Stimulated activated naive CD4-positive, alpha-beta T cell treated with Interleukin-2 at 50 U/mL for 16 hours (primary cell): Measurements from ENCODE around the gene CYGB.
"Not testable (repeated sequence)": the region's sequence is repeated elsewhere in the genome, so short reads cannot be mapped to it uniquely, and the experiment has no call there.

Source experiments
- DNase-seq: peaks from one replicate; lab custom pipeline; 2025; lab: John Stamatoyannopoulos, UW

CYGB gene

DNA sequence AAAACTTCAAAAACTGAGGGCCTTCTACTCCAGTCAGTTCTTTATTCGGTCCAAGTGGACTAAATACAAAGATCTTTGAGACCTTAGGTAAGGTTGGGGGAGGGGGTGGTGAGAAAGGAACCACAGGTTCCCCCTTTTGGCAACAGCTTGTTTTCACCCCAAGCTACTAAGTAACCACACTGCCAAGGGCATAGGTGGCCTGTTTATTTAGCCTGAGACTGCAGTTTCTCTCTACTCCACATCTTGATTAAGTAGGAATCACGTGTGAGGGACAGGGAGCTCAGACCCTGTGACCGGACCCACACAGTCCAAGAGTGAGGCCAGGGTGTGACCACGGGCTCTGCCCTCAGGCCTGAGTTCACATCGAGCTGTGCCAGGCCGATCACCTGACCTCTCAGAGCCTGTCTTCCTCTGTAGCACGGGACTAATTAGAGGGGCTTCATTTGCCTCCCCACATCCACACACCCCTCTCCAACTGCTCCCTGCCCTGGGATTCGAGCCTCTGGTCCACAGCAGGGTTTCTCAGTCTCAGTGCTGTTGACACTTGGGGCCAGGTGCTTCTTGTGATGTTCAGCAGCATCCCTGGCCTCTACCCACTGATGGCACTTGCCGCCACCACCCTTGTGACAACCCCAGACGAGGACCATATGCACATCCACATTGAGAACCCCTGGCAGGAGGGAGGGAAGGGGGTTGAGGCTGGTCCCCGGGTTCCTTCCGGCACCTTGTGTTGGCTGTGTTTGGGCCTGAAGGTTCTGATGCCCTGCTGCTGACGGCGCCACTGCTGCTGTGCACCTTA is 30.3 kb upstream of the CYGB start:
- DNase-seq: no peak

DNA sequence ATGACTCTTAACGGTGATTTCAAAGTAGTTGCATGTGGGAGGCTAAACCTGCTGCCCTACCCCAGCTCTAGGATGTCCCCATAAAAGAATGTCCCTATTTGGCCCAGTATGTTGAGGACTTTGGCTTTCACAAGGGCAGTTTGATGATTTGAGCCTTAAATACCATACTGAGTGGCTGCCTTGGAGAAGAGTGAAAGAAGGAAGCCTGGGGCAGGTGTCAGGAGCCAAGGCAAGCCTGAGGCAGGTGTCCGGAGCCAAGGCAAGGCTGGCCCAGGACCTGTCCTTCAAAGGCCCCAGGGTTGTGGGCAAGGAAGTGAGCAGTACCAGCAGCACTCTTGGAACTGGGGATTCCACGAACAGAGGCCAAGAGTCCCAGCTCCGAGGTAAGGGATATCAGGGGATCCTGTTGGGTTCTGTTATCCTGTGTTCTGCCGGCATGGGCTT is 29.5 kb upstream of the CYGB start:
- no peak for DNase-seq

DNA sequence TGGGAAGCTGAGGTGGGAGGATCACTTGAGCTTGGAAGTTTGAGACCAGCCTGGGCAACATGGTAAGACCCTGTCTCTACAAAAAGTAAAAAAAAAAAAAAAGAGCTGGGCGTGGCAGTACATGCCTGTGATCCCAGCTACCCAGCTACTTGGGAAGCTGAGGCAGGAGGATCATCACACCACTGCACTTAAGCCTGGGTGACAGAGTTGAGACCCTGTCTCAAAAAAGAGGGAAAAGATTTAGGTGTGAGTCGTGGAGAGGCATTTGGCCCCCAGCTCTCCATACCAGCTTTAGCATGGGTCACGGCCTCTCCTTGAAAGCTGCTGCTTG is 29.1 kb upstream of the CYGB start:
- no peak for DNase-seq

DNA sequence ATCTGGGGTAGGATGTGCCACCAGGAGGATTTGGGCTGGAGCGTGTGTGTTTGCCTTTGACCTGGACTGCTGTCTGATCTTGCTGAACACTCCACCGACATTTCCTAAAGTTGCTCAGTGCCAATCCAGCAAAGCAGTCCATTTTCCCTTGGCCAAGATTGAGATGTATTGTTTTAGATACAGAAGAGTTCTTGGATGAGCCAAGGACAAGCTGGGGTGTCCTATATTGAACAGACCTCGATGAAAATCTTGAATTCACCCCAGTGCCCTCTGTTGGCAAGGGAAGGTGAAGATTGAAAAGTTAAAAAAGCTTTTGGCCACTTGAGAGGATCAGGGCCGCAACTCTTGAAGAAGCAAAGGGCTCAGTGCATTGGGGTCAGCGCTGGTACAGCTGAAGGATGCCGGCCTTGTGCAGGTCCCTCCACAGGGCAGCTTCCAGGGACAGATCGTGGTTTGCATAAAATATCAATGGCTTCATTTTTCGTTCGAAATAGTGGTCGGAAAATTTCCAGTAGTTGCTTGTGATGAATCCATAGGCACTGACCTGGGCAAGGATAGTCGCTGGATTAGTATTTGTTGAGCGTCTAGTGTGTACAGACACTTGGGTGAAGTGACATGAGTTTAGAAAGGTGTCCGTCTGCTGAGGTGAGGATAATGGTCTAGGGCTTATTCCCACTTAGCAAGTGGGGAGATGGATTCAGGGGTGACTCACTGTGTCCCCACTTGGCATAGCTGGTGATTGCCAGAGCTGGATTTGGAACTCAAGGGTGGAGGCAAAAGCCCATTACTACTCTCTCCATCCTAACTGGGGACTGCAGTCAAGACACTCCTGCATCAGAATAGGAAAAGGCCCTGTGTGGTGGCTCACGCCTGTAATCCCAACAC is 28.5 kb upstream of the CYGB start:
- no peak for DNase-seq

DNA sequence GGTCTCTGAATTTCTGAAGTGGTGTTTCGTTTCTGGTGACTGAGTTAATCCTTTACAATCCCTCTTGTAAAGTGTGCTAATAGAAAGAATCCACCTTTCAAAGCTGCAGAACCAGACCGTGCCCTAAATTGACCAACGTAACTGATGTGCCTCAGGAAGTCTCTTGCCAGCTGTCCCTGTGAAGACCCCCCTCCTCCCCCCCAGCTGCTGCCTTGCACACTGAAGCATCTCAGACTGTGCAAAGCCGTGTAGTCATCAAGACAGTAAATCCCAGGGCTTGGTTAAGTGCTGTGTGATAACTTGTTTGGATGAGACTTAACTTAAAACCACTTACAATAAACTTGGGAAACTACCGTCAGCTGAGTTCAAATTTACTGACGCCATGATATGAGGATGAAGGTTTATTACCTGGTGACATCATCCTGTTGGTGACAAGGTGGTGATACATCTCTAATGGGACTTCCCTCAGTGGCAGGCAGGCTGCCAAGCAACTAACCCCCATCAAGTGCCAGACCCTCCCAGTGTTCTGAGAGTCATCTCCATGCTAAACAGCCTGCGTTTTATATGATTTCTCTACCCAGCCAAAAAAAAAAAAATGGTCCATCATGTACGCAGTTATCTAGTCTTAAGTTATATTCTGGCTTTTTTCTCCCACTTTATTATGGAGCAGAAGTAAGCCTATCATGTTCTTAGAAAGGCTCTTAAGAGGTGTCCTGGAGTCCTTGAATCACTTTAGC is 27.6 kb upstream of the CYGB start:
- peak; percentile 21 for DNase-seq

DNA sequence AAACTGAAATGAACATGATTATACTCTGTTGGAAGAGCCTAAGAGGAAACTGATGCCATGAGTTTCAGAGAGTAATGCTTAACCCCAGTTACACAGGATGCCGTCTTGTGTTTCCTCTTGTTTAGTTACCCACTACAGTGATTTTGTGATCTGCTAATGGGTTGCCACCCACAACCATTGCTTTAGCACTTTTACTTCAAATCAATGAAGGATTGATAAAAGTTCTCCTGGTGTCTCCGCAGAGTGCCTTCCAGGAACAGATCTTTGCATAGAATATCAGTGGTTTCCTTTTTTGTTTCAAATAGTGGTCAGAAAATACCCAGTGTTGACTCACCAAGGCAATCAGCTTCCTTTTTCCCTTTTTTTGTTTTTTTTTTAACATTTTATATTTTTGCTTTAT is 25.9 kb upstream of the CYGB start:
- not testable (repeated sequence) for DNase-seq

DNA sequence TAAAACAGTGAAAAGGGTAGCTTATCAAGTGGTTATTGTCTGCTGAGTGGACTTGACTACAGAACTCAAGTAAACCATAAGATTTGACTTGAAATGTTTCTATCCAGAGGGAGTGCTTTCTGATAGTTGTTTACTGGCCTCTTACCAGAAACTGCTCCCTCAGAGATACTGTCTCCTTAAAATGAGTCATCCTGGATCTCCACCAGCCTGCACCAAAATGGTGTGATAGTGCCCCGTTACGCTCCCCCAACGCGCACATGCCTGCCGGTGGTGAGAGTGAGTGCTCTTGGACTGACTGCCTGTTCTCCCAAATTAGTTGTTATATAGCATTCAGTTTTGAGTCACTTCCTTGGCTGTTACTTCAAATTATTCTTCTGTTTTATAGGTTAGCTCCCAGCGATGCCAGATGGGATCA is 25.2 kb upstream of the CYGB start:
- DNase-seq: no peak

DNA sequence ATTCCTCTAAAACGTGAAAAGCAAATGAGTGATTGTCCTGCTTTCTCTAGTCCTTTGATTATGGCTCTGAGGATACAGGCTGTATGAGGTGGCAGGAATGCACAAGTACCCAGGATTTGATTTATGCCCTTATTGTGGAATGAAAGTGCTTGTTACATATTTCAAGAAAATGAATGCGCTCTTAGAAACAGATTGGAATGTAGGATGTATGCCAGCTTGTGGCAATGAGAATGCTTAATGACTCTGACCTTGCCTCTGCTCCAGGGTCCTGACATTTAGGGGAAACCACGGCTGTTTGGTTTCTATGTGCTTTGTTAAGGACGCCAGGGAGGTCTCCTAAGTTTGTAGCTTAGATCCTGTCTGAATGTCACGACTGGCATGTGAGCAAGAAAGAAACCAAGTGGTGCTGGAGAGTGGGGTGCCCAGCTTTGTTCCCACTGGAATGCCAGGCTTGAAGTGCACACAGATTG is 24.3 kb upstream of the CYGB start:
- no peak for DNase-seq

DNA sequence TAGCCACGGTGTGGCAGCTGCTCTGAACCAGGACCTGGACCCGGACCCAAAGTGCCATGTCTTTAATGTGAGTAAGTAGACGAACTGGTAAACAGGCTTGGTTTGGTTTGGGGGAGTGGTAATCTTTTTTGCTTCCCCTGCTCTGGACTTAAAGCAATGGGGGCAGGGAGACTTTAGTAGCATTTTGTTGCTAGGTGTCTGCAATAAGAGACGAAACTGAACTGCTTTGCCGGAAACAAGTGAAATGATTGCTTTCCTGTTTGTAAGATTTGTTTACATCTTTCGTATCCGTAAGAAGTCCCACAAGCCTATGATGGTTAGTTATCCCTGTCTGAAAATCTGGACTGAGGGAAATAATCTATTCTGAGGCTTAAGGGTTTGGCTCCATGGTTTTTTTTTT is 23.8 kb upstream of the CYGB start:
- DNase-seq: no peak

DNA sequence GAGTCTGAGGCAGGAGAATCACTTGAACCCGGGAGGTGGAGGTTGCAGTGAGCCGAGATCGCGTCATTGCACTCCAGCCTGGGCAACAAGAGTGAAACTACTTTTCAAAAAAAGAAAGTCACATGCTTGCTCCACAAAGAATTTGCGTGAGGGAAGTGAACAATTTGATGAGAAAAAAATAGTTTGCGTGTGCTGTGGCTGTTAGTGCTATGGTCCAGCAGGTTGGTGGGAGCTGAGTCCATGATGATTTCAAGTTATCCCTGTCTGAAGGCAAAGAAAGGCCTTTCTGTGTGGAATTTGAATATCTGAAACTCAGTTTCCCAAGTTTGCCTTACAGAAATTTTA is 23.3 kb upstream of the CYGB start:
- no peak for DNase-seq

DNA sequence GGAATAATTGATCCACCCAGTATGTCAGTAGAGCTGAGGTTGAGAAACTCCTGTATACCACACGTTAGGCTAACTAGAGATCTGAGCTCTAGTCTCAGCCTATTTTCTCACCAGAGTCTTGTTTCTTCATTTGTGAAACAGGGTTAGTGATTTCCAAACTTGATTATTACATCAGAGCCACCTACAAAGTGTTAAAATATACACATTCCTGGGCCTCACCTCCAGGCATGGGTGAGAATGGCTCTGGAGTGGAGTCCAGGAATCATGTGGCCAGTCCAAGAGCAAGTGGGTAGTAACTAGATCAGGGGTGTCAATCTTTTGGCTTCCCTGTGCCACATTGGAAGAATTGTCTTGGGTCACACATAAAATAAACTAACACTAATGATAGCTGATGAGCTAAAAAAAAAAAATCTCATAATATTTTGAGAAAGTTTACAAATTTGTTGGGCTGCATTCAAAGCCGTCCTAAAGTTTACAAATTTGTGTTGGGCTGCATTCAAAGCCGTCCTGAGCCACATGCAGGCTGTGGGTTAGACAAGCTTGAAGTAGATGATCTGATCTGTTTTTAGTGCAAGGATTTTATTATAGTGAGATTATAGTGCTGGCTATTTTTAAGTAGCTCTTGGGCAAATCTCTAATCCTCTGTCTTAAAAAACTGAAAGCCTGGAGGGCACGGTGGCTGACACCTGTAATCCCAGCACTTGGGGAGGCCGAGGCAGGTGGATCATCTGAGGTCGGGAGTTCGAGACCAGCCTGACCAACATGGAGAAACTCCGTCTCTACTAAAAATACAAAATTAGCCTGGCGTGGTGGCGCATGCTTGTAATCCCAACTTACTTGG is 22.7 kb upstream of the CYGB start:
- DNase-seq: no peak

DNA sequence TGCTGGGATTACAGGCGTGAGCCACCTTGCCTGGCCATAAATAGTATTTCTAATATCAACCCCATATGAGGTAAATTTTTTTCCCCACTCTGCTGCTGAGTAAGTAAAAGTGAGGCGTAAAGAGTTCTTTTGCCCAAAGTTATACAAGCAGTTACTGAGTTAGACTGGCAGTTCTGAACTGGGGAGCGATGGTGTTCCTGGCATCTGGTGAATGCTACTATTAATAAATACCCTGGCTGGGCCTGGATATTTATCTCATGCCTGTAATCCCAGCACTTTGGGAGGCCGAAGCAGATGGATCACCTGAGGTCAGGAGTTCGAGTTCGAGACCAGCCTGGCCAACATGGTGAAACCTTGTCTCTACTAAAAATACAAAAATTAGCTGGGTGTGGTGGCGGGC is 22.0 kb upstream of the CYGB start:
- DNase-seq: not testable (repeated sequence)

DNA sequence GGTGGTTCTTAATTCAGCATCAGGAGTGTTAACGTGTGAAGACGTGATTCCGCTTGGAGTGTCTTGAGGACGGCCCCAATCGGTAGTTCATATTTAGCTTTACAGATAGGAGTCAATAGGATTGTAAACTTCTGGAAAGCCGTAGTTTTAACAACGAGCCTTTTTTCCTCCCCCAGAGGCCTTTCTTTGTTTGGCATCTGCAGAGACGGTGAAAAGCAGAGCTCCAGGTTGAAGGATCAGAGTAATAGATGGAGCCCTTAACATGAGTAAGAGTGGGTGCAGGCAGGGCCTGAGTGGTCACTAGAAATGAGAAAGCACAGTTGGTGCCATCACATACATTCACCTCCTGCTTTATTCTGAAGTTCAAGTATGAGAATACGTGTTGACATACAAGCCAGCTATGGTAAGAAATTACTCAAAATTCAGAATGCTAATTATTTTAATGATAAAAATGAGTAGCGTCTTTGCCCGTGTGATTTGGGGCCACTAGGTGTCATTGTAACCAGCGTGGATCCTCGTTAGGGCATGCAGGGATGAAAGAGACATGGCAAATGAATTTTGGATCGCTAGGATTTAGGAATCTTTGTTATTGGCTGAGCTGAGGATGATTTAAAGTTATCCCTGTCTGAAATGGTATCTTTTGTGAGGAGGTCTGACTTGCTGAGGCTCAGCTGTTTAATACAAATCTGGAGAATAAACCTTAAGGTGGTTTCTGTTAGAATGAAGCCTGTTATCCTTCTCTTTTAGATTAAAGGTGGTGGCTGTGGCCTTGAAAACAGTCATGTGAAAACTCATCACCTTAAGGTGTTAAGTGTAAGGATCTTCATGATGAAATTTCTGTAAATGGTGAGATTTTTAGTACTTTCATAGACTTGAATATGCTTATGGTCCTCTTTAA is 20.9 kb upstream of the CYGB start:
- no peak for DNase-seq

DNA sequence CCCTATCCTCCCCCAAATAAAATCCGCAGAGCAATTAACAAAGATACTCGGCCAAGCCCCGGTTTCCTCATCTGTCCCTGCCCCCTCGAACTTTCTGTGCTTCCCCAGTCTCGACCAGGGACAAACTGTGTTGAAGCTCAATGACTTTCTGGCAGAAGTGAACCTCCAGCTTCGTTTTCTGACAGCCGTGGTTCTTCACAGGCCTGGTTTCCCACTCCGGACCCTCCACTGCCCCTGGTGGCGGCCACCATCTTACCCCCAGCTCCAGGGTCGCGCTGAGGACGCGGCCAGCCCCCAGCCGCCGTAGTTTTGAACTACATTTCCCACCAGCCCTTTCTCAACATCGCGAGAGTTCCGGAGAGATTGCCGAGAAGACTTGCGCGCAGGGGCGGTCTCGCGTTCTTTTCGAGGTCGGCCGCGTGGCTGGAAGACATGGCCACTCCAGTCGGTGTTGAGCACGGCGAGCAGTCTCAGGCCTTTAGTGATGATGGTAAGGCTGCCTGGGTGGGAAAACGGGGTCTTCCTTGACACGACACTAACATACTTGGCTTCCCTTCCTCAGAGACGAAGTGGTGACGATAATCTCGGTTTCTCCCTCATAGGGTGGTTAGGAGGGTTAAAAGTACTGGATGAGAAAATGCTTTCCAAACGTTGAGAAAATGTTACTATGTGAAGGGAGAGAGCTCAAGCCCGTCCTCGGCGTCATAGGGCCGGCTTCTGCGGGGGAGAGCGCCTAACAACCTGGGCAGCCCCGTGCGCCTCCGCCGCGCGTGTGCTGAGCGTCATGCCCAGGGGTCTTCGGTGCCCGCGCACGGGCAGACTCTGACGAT is 20.1 kb upstream of the CYGB start:
- DNase-seq: peak; percentile 93

DNA sequence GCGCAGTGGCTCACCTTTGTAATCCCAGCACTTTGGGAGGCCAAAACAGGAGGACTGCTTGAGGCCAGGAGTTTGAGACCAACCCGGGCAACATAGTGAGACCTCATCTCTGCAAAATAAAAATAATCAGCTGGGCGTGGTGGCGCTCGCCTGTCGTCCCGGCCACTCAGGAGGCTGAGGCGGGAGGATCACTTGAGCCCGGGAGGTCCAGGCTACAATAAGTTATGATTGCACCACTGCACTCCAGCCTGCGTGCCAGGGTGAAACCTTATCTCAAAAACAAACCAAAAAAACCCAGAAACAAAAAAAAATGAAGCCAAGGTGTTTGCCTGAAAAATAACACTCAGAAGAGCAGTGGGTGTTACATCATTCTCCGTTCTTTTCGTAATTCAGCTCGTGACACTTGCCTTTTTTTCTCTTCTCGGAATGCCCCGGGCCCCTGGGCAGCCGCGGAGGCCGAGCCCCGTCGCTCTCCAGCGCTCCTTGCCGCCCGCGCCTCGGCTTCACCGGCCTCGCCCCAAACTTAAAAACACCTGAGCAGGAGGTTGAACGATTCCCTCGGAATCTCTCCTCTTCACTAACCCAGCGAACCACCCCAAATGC is 19.4 kb upstream of the CYGB start:
- DNase-seq: peak; percentile 48

DNA sequence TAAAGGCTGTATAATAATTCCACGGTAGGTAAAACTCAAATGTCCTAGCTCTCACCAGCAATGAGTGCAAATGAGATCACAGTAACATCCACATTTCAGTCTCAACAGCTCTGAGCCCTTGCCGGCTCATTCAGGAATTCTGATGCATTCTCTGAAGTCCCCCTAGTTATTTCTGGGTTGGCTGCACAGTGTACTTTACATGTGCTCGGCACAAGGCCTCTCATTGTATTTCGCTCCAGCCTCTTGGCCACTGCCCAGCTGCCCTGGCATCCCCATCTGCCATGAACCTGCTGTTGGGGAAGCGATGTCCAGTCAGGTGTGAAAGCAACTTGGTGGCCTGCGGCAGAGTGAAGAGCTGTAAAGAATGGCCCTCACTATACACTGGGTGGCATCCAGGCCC is 16.6 kb upstream of the CYGB start:
- DNase-seq: no peak

DNA sequence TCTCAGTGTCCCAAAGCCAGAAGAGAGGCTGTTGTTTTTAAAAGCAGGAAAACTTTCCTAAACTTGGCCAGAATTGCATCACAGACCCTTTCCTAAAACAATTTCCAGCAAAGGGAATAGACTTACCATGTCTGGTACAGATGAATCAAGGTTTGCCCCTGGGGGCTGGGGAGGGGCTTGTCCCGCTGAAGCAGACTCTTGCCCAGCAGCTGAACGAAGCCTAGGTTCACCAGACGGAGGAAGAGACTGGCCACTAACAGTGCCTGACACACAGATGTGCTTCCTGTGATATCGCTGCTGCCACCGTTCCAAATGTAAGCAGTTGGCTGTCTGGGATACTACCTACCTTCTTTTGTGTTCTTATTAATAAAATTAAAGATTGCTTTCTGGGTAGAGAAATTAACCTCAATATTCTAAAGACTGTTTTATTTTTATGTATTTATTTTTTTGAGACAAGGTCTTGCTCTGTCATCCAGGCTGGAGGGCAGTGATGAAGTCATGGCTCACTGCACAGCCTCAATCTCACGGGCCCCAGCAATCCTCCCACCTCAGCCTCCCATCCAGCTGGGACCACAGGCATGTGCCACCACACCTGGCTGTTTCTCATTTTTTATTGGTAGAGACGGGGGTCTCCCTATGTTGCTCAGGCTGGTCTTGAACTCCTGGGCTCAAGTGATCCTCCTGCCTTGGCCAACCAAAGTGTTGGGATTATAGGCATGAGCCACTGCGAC is 15.8 kb upstream of the CYGB start:
- no peak for DNase-seq

DNA sequence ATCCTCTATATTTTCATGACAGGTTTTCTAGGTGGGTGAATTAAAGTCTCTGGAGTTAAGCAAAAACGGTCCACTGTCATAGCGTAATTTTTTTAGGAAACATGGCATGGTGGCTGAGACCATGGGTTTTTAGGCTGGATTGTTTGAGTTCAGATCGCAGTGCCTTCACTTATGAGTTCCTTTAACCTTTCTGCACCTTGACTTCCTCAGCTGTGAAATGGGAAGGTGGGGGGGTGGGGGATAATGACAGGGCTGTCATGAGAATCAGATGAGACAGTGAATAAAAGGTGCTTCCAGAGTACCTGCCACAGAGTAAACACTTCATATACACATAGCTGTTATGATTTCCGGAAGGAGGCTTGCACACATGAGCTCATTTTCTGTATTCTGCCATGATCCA is 14.2 kb upstream of the CYGB start:
- DNase-seq: no peak
